OCI-LY7 (cell line): ENCODE measurements around the gene SKA3. TPM values are rescaled to one million over a fixed set of nuclear protein-coding genes. Genes with fewer than 3 reads are reported as not detected.
"Not testable (repeated sequence)": the region's sequence is repeated elsewhere in the genome, so short reads cannot be mapped to it uniquely, and the experiment has no call there.

ENCODE experiments used
- BruUV-seq: library from RNA; stranded (reverse); fragments of 400-500 nt; replicated peaks from 2 replicates; lab custom pipeline; 2021; lab: Mats Ljungman, UMichigan
- CTCF ChIA-PET: fragments of 300-600 bp; sonication (Branson Sonifier 250); formaldehyde crosslinking; loops from one replicate; lab custom pipeline; 2022; ENCODE audit warnings: antibody characterized with exemption; ENCODE audit not compliant: unreplicated experiment; lab: Charles Lee
- POLR2A ChIA-PET: fragments of 300-600 bp; sonication (Branson Sonifier 250); formaldehyde crosslinking; loops from one replicate; lab custom pipeline; 2022; ENCODE audit warnings: antibody characterized with exemption; lab: Charles Lee
- DNase-seq: peaks from one replicate; pipeline ENCODE4 v3.0.0-alpha.2; 2015; ENCODE audit warnings: low spot score
- H2AFZ ChIP-seq: fragments of 200-600 bp; sonication (generic), shearing (Covaris generic); 2 replicates; pipeline ENCODE4 v1.6.1; 2014; ENCODE audit warnings: mild to moderate bottlenecking, antibody characterized with exemption, low read length, moderate library complexity
- H3K27ac ChIP-seq: fragments of 200-600 bp; sonication (generic); 2 replicates; pipeline ENCODE4 v1.5.1; 2014; ENCODE audit warnings: mixed run types, low read depth, mild to moderate bottlenecking, moderate library complexity, low read length, inconsistent platforms; ENCODE audit not compliant: poor library complexity, severe bottlenecking
- H3K36me3 ChIP-seq: fragments of 200-600 bp; sonication (generic); 2 replicates; pipeline ENCODE4 v1.6.1; 2014; ENCODE audit warnings: mild to moderate bottlenecking, antibody characterized with exemption, low read length, moderate library complexity, mixed read lengths; ENCODE audit not compliant: insufficient read depth
- H3K4me1 ChIP-seq: fragments of 200-600 bp; sonication (generic); 2 replicates; pipeline ENCODE4 v1.5.1; 2014; ENCODE audit warnings: mild to moderate bottlenecking, low read length; ENCODE audit not compliant: insufficient read depth, poor library complexity, severe bottlenecking
- H3K4me2 ChIP-seq: fragments of 200-600 bp; sonication (generic); 2 replicates; pipeline ENCODE4 v1.6.1; 2014; ENCODE audit warnings: mild to moderate bottlenecking, low read length
- H3K4me3 ChIP-seq: fragments of 200-600 bp; sonication (generic); 2 replicates; pipeline ENCODE4 v1.5.1; 2014; ENCODE audit warnings: mild to moderate bottlenecking, low read depth, low read length; ENCODE audit not compliant: poor library complexity, severe bottlenecking
- H3K79me2 ChIP-seq: fragments of 200-600 bp; sonication (generic); 2 replicates; pipeline ENCODE4 v1.6.1; 2016; ENCODE audit warnings: low read depth, mild to moderate bottlenecking, low read length, moderate library complexity, mixed read lengths; ENCODE audit not compliant: insufficient read depth
- H3K9me2 ChIP-seq: fragments of 200-600 bp; sonication (generic); 2 replicates; pipeline ENCODE4 v1.6.1; 2016; ENCODE audit warnings: mild to moderate bottlenecking, low read length, mixed read lengths; ENCODE audit not compliant: insufficient read depth
- H3K9me3 ChIP-seq: fragments of 200-600 bp; sonication (generic); 2 replicates; pipeline ENCODE4 v1.6.1; 2014; ENCODE audit warnings: mild to moderate bottlenecking, mixed run types, low read length, mixed read lengths
- H4K20me1 ChIP-seq: fragments of 200-600 bp; sonication (generic); 2 replicates; pipeline ENCODE4 v1.6.1; 2014; ENCODE audit warnings: mild to moderate bottlenecking, antibody characterized with exemption, low read length, moderate library complexity, mixed read lengths; ENCODE audit not compliant: insufficient read depth
- EZH2phosphoT487 ChIP-seq: fragments of 200-600 bp; sonication (generic); IDR thresholded peaks from 2 replicates; pipeline ENCODE4 v1.6.1; 2018; ENCODE audit warnings: low read depth, borderline replicate concordance, mild to moderate bottlenecking, mixed run types, antibody characterized with exemption, low read length, moderate library complexity, mixed read lengths
- intact Hi-C: fragments of 100-400 bp; cut with micrococcal nuclease; formaldehyde crosslinking; loops from one replicate; pipeline ENCODE4 v1.10.0; 2022; ENCODE audit not compliant: unreplicated experiment
- total RNA-seq, 2 experiments: library from RNA; depleted of rRNA in 1 of 2; stranded (reverse); fragments of >200 nt in 1 of 2; shearing (Covaris generic) in 1 of 2; gene quantifications; 2 replicates each; pipeline ENCODE4 v1.2.3, GENCODE V29; 2014 to 2022
- TF ChIP-seq, protein P1 (sequence below): fragments of 200-600 bp; sonication (generic); conservative IDR thresholded peaks from 2 replicates; pipeline ENCODE4 v1.5.1; 2014; ENCODE audit warnings: mild to moderate bottlenecking, antibody characterized with exemption, low read length, moderate library complexity, mixed read lengths

The SKA3 gene
- total RNA-seq, 2 experiments from 2014 or later, result 34.4 to 42.4 TPM

DNA sequence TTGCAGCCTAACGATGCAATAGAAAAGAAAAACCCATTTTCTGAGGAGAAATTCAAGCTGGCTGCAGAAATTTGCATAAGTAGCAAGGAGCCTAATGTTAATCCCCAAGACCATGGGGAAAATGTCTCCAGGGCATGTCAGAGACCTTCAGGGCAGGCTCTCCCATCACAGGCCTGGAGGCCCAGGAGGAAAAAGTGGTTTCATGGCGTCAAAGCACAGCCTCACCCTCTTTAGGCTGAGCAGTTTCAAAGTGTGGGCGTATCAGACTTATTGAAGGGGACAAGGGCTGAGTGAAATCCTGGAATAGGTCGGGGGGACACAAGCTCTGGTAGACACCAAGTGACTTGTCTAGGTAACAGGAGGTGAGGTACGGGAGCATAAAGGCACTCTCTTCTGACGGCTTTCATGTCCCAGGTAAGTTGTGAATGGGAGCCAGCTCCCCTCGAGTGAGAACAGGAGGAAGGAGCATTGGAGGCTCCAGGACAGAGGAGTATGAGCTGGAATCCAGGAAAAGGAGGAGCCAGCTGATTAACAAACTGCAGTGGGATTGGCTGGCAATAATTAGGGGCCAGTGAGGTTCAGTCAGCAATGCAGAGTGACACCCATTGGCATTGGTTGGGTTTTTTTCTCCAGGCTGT, 35.9 kb upstream of the SKA3 start:
- TF ChIP-seq, protein P1, sequence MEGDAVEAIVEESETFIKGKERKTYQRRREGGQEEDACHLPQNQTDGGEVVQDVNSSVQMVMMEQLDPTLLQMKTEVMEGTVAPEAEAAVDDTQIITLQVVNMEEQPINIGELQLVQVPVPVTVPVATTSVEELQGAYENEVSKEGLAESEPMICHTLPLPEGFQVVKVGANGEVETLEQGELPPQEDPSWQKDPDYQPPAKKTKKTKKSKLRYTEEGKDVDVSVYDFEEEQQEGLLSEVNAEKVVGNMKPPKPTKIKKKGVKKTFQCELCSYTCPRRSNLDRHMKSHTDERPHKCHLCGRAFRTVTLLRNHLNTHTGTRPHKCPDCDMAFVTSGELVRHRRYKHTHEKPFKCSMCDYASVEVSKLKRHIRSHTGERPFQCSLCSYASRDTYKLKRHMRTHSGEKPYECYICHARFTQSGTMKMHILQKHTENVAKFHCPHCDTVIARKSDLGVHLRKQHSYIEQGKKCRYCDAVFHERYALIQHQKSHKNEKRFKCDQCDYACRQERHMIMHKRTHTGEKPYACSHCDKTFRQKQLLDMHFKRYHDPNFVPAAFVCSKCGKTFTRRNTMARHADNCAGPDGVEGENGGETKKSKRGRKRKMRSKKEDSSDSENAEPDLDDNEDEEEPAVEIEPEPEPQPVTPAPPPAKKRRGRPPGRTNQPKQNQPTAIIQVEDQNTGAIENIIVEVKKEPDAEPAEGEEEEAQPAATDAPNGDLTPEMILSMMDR, result no peak
- no peak for TF ChIP-seq EZH2phosphoT487
- Histone ChIP-seq H3K9me2 (no peaks in the 10 kb centered on the region), H3K4me3 (no peak overlapping the region), H3K4me1 (no peaks in the 10 kb centered on the region), H3K79me2 (no peaks in the 10 kb centered on the region), H3K4me2 (no peak overlapping the region), H4K20me1 (no peaks in the 10 kb centered on the region), H3K9me3 (no peaks in the 10 kb centered on the region), H2AFZ (no peak overlapping the region), H3K27ac (no peak overlapping the region), H3K36me3 (no peaks in the 10 kb centered on the region)
- ChIA-PET POLR2A (no interaction called here), CTCF (no interaction called here)
- no peak for DNase-seq
- intact Hi-C loops, result no loop called here
- BruUV-seq, result no TSS peak

DNA sequence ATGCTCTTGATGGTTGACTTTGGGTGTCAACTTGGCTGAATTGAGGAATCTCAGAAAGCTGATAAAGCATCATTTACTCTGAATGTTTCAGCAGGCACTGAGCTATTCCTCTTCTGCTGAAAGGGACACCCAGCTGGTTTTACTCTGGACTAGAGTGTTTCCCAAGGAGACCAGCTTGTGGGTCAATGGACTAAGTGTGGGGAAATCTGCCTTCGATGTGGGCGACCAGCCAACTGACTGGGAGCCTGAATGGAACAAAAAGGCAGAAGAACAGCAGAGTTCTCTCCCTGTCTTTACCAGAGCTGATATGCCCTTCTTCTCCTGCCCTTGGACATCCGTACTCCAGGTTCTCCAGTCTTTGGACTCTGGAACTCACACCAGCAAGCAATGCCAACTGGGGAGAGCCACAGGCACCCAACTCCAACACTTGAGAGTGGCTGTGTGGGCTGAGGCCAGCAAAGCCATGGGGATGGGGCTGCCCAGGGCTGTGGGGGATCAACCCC, 32.4 kb upstream of the SKA3 start:
- Histone ChIP-seq H3K4me2 (no peak overlapping the region), H2AFZ (no peak overlapping the region), H3K36me3 (no peaks in the 10 kb centered on the region), H3K4me3 (no peak overlapping the region), H3K9me3 (no peaks in the 10 kb centered on the region), H4K20me1 (no peaks in the 10 kb centered on the region), H3K4me1 (no peaks in the 10 kb centered on the region), H3K9me2 (no peaks in the 10 kb centered on the region), H3K27ac (no peak overlapping the region), H3K79me2 (no peaks in the 10 kb centered on the region)
- POLR2A ChIA-PET, result no interaction called here
- CTCF ChIA-PET, result no interaction called here
- no TSS peak for BruUV-seq
- TF ChIP-seq, protein P1, result no peak
- TF ChIP-seq EZH2phosphoT487, result no peak
- intact Hi-C loops, result no loop called here
- no peak for DNase-seq

DNA sequence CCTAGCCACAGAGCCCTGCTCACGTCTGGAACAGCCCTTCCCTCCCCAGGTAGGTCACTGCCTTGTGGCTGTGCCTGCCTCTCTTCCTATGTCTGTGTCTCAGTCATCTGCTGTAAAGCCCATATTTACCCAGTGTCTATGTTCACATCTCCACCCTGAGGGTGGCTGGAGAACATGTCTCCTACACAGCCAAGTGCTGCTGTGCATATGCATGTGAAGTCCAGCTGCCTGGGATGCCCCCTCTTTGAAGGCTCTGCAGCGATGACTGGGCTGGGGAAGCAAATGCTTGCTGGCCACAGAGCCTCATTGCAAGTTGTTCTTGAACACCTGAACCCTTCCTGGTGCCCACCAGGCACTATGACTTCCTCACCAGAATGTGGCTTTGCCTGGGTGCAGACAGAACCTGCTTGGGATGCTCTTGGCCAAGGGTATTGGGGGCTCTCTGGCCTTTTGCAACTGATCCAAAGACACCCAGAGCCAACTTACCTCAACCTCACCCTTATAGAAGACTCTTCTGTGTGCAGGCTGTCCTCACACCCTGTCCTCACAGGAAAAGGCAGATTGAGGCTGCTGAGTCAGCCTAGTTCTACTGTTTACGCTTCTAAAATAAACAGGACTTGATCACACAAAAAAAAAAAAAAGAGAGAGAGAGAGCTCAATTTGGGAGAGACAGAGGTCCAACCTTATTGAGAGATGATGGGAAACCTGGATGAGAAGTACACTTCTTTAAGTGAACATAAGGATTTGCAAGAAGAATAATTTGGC, 26.6 kb upstream of the SKA3 start:
- H3K9me2 ChIP-seq, result no peaks in the 10 kb centered on the region
- TF ChIP-seq, protein P1, result no peak
- TF ChIP-seq EZH2phosphoT487, result no peak
- H3K4me3 ChIP-seq, result no peak overlapping the region
- CTCF ChIA-PET, result no interaction called here
- no peak overlapping the region for H3K27ac ChIP-seq
- no peaks in the 10 kb centered on the region for H3K36me3 ChIP-seq
- intact Hi-C loops, result no loop called here
- no peaks in the 10 kb centered on the region for H3K79me2 ChIP-seq
- no peak for DNase-seq
- H3K9me3 ChIP-seq, result no peaks in the 10 kb centered on the region
- no peaks in the 10 kb centered on the region for H3K4me1 ChIP-seq
- no peak overlapping the region for H3K4me2 ChIP-seq
- no TSS peak for BruUV-seq
- POLR2A ChIA-PET, result interaction anchor here (0.6 kb wide), 1 partner anchor 1417 kb away, joined by 4 read pairs; no protein-coding TSS in a partner anchor
- no peak overlapping the region for H2AFZ ChIP-seq
- no peaks in the 10 kb centered on the region for H4K20me1 ChIP-seq

DNA sequence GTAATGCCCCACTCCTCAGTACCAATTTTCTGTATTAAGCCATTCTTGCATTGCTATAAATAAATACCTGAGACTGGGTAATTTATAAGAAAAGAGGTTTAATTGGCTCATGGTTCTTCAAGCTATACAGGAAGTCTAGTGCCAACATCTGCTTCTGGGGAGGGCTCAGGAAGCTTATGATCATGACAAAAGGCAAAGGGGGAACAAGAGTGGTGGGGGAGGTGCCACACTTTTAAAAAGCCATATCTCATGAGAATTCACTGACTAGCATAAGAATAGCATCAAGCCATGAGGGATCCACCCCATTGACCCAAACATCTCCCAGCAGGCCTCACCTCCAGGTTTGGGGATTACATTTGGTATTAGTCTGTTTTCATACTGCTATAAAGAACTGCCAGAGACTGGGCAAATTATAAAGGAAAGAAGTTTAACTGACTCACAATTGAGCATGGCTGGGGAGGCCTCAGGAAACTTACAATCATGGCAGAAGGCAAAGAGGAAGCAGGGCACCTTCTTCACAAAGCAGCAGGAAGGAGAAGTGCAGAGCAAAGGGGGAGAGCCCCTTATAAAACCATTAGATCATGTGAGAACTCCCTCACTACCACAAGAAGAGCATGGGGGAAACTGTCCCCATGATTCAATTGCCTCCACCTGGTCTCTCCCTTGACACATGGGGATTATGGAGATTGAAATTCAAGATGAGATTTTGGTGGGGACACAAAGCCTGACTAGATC, 25.3 kb upstream of the SKA3 start:
- H3K9me2 ChIP-seq, CTCF ChIA-PET, intact Hi-C loops, H3K79me2 ChIP-seq, H4K20me1 ChIP-seq, H3K4me1 ChIP-seq, DNase-seq, POLR2A ChIA-PET, H3K4me2 ChIP-seq, H3K36me3 ChIP-seq, H3K9me3 ChIP-seq, H2AFZ ChIP-seq, H3K27ac ChIP-seq, BruUV-seq, H3K4me3 ChIP-seq: not testable (repeated sequence)
